Measurements from ENCODE around the gene ACSF3.

Gene ACSF3

GRCh38 chr16:89120281-89120680 lies 26.6 kb downstream of the ACSF3 start:
- Histone ChIP-seq H3K4me3 (ENCODE audit: low read depth, low read length) (no peak overlapping the region), H3K36me3 (peaks cover 46% of the 10 kb centered on the region), H3K4me1 (no peaks in the 10 kb centered on the region), H3K27me3 (no peaks in the 10 kb centered on the region), H3K9me3 (no peaks in the 10 kb centered on the region)
- TF ChIP-seq CTCF (IDR thresholded peaks at IDR 0.05; ENCODE audit: low read depth, low read length) = no peak
- DNase-seq = no peak

GRCh38 chr16:89120921-89121351 lies 27.3 kb downstream of the ACSF3 start:
- no peak for DNase-seq
- Histone ChIP-seq H3K36me3 (peaks cover 46% of the 10 kb centered on the region), H3K9me3 (no peaks in the 10 kb centered on the region), H3K27me3 (no peaks in the 10 kb centered on the region), H3K4me3 (ENCODE audit: low read depth, low read length) (no peak overlapping the region), H3K4me1 (no peaks in the 10 kb centered on the region)
- TF ChIP-seq CTCF (IDR thresholded peaks at IDR 0.05; ENCODE audit: low read depth, low read length) = no peak

GRCh38 chr16:89121691-89122321 lies 28.2 kb downstream of the ACSF3 start:
- Histone ChIP-seq H3K36me3 (peaks cover 44% of the 10 kb centered on the region), H3K9me3 (no peaks in the 10 kb centered on the region), H3K27me3 (no peaks in the 10 kb centered on the region), H3K4me1 (no peaks in the 10 kb centered on the region), H3K4me3 (ENCODE audit: low read depth, low read length) (no peak overlapping the region)
- no peak for DNase-seq
- no peak for TF ChIP-seq CTCF (IDR thresholded peaks at IDR 0.05; ENCODE audit: low read depth, low read length)

- TF ChIP-seq CTCF (IDR thresholded peaks at IDR 0.05; ENCODE audit: low read depth, low read length) = no peak
- H3K4me1 ChIP-seq = no peaks in the 10 kb centered on the region
- peaks cover 39% of the 10 kb centered on the region for H3K36me3 ChIP-seq
- no peak for DNase-seq
- no peaks in the 10 kb centered on the region for H3K9me3 ChIP-seq
- no peaks in the 10 kb centered on the region for H3K27me3 ChIP-seq
- no peak overlapping the region for H3K4me3 ChIP-seq (ENCODE audit: low read depth, low read length)
Observed at GRCh38 chr16:89122322-89122851, 28.7 kb downstream of the ACSF3 start.

GRCh38 chr16:89123001-89123830 lies 29.6 kb downstream of the ACSF3 start:
- H3K27me3 ChIP-seq = no peaks in the 10 kb centered on the region
- no peak overlapping the region for H3K4me3 ChIP-seq (ENCODE audit: low read depth, low read length)
- no peak for DNase-seq
- H3K36me3 ChIP-seq = peaks cover 37% of the 10 kb centered on the region
- no peaks in the 10 kb centered on the region for H3K4me1 ChIP-seq
- TF ChIP-seq CTCF (IDR thresholded peaks at IDR 0.05; ENCODE audit: low read depth, low read length) = no peak
- H3K9me3 ChIP-seq = no peaks in the 10 kb centered on the region

- no peaks in the 10 kb centered on the region for H3K27me3 ChIP-seq
- H3K4me1 ChIP-seq = no peaks in the 10 kb centered on the region
- H3K36me3 ChIP-seq = peaks cover 39% of the 10 kb centered on the region
- no peak overlapping the region for H3K4me3 ChIP-seq (ENCODE audit: low read depth, low read length)
- TF ChIP-seq CTCF (IDR thresholded peaks at IDR 0.05; ENCODE audit: low read depth, low read length) = no peak
- H3K9me3 ChIP-seq = no peaks in the 10 kb centered on the region
- no peak for DNase-seq
Observed at GRCh38 chr16:89123831-89124100, 30.1 kb downstream of the ACSF3 start.

Data from BE2C (cell line).